NCI-H345 (cell line): Measurements from ENCODE around the gene NTHL1.
"Not testable (repeated sequence)": the region's sequence is repeated elsewhere in the genome, so short reads cannot be mapped to it uniquely, and the experiment has no call there.

Experiments used
- DNase-seq: peaks from one replicate; lab custom pipeline; 2025; lab: John Stamatoyannopoulos, UW

NTHL1 gene

DNA sequence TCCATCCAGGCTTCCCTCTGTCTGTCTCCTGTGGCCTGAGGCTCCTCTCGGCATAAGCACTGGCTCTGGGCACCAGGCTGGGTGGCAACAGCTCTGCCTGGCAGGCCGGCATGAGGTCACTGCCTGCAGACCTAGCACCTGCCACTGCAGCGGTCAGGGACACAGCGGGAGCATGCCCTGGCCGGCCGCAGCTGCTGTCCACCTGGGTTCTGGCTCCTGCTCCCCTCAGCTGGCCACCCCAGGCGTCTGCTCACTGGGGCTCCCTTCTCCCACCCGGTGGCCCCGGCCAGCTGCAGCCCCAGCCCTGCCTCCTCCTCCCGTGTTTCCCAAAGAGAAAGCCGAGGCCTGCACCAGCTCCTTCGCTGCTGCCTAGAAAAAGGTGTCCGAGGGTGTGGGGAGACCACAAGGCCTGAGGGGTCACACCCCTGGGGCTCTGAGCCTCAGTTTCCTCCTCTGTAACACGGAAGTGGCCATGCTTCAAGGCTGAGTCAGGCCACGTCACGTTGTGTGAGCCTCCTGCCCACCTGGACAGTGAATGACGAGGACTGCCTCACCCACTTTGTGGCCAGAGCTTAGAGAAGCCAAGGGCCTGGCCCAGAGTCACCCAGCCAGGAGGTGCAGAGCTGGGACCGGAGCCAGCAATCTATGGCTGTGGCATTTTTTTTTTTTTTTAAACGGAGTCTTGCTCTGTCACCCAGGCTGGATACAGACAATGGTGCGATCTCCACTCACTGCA, 6.7 kb downstream of the NTHL1 start:
- no peak for DNase-seq

DNA sequence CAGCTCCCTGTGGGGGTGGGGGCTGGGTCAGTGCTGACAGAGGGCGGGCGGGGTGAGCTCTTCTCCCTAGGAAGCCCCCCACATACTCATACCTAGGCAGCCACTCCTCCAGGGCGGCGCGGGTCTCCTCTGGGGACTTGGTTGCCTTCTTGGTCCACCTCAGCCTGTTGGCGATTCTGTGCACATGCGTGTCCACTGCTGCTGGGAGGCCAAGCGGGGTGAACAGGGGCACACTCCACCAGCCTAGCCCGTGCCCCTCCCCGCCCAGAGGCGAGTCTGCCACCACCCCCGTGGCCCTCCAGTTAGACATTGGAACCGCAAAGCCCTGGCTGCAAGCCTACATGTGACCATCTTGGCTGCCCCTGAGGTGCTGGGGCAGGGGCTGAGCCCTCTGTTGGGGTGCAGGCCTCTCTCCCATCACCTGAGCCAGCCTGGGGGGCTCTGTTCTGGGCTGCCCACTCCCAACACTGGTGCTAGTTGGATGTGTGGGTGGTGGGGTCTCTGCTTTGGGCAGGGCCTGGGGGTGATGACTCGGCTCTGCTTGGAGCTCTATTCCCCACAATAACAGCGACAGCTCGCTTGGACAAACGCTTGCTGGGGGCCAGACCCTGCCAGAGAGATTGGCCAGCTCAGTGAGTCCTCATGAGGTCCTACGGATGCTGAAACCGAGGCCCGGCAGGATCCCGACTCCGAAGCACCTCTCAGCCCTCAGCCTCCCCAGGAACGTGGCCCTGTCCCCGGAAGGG, 7.4 kb downstream of the NTHL1 start:
- DNase-seq, result no peak

GRCh38 chr16:2039274-2040031, 8.2 kb downstream of the NTHL1 start:
- DNase-seq, result peak; percentile 66

DNA sequence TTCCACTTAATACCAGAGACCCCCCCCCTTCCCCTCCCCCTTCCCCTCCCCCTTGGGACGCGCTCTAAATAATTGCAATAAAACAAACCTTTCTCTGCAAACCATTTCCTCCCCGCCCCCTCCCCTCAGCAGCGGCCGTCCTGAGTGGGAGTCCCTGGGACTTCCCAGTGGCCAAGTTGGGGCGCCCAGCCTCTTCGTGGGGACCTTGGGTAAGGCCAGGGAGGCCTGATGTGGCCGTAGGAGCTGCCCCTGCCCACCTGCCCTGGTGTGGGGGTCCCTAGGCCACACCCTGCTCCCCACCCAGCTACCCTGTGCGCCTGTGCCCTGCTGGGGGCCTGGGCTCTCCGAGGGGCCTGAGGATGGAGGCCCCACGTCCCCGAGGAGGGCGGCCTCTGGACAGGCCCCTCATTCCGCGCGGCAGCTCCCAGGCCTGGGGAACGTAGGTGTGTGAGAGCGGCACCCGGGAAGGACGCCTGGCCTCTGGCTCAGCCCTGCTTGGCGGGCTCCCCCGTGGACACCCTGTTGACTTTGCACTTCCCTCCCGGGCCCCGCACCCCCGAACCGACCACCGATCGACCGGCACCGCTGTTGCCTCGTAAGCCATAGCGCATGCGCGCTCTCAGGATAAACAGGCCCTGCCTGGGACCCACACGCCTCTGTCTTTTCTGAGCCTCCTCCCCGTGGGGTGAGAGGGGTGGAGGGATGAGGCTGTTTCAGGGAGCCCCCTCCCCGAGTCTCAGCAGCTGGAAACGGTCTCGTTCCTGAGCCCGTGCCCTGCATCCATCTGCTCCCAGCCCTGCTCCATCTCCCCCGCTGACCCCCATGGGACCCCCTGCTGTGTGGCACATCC, 9.0 kb downstream of the NTHL1 start:
- no peak for DNase-seq

DNA sequence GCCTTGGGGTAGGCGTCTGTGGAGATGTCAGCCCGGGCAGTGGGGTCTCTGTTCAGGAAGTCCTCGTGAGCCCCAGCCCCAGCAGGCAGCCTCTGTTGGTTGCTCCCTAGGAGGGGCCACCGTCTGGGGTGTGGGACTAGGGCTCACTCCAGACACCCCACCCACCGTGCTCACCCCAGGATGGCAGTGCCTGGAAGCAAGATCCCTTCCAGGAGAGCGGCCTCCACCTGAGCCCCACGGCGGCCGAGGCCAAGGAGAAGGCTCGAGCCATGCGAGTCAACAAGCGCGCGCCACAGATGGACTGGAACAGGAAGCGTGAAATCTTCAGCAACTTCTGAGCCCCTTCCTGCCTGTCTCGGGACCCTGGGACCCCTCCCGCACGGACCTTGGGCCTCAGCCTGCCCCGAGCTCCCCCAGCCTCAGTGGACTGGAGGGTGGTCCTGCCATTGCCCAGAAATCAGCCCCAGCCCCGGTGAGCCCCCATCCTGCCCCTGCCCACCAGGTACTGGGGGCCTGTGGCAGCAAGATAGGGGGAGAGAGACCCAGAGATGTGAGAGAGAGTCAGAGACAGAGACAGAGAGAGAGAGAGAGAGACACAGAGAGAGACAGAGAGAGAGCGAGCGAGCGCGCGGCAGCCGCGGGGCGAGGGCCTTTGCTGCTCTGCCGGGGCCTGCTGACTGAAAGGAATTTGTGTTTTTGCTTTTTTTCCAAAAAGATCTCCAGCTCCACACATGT, 9.8 kb downstream of the NTHL1 start:
- no peak for DNase-seq

DNA sequence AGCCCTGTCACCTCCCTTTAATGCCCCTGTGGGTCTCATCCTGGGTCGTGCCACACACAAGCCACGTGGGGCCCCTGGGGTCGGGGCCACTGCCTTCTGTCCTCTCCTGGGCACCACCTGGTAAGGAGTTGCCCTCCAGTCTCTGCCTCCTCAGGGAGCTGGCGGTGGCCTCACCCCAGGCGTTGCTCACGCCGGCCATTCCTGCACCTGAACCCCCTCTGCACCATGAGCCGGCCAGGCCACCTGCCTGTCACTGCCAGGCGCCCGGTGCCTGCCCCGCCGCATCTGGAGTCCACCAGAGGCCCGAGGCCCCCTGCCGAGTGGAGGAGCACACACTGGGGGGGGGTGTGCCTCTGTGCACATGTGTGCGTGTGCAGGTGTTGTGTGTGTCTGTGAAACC, 10.5 kb downstream of the NTHL1 start:
- DNase-seq, result no peak

GRCh38 chr16:2036200-2036966, 11.3 kb downstream of the NTHL1 start:
- no peak for DNase-seq

- peak; percentile 85 for DNase-seq
Observed at GRCh38 chr16:2035431-2036199, 12.0 kb downstream of the NTHL1 start.

GRCh38 chr16:2034696-2035430, 12.8 kb downstream of the NTHL1 start:
- DNase-seq, result no peak

DNA sequence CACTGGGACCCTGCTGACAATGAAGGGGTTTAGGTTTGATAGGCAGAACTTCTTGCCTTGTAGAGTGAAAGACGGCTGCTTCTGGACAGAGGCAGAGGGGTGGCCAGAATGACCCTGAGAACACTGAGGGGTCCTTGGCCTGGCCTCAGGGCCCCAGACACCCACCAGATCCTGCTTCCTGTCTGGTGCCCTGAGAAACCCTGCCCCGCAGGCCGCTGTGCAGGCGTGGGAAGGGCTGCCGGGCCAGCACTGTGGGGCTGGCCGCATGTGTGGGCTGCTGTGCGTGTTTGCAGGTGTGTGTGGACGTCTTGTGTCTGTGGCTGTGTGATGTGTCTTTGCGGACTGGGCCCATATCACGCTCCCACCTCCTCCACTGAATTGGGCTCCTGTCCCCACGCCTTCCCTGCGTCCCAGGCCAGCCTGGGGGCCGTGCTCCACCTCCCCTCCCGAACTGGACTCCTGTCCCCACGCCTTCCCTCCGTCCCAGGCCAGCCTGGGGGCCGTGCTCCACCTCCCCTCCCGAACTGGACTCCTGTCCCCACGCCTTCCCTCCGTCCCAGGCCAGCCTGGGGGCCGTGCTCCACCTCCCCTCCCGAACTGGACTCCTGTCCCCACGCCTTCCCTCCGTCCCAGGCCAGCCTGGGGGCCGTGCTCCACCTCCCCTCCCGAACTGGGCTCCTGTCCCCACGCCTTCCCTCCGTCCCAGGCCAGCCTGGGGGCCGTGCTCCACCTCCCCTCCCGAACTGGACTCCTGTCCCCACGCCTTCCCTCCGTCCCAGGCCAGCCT, 13.5 kb downstream of the NTHL1 start:
- DNase-seq, result not testable (repeated sequence)

GRCh38 chr16:2033057-2033908, 14.4 kb downstream of the NTHL1 start:
- no peak for DNase-seq

GRCh38 chr16:2032285-2033056, 15.2 kb downstream of the NTHL1 start:
- DNase-seq, result no peak

DNA sequence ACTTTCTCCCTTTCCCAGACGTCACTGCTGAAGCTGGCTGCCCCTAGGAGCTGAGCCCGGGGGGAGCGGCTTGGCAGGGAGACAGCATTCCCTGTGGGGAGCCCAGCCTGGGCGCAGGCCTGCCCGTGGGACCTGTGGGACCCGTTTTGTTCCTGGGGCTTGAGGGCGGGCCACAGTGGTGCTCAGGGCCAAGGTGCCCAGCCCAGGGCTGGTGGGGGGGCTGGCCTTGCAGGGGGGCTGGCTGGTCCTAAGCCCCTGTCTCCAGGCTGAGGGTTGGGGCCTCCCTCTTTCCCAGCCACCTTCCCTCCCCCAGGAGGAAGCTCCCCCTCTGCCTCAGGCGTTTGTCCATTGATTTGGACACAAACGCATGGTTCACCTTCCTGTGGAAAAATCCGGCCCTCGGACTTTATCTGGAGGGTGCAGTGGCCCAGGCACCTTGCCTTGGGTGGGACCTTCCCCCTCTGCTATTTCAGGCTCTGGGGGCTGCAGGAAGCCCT, 16.5 kb downstream of the NTHL1 start:
- no peak for DNase-seq

- DNase-seq, result no peak
Observed at GRCh38 chr16:2030036-2030435, 17.6 kb downstream of the NTHL1 start.

- no peak for DNase-seq
Observed at GRCh38 chr16:2029350-2029749, 18.3 kb downstream of the NTHL1 start.

DNA sequence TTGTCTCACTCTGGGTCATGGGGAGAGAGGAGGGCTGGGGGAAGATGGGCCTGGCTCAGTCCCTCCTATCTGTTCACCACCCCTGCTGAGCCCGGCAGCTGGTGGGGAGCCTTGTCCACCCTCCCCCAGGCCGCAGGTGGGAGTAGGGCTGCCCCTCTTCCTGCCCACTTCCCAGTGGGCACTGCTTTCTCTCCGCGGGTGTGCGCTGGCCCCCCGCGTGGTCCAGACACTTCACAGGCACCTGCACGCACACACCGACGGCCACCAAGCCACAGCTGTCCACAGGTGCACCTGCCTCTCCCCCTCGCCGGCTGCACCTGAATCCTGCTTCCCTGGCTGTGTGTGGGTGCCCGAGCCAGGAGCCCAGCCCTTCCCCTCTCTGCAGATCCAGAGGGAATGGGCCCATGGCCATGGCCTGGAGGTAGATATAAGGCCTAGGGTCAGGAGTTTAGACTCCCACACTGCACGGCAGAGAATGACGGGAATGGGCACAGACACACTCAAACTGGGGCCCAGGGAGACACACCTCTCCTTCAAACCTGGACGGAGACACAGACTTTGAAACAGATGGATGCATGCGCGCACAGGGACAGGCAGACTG, 18.9 kb downstream of the NTHL1 start:
- peak; percentile 73 for DNase-seq
